ELR (cell line): ENCODE results near the gene NOL8.
A peak's percentile ranks its signal among the peaks of the same experiment; 100 is the strongest.

ENCODE experiments used
- DNase-seq: peaks from one replicate; pipeline ENCODE4 v3.0.0-alpha.2; 2015; ENCODE audit warnings: low read depth

The NOL8 gene

GRCh38 chr9:92325269-92325990, at the start of gene NOL8, which contains the start of gene CENPP:
Gene NOL8, minus strand, starts transcription at chr9:92325350. Its CDS starts 1,189 bp downstream, at chr9:92324161.
Gene CENPP, plus strand, starts transcription at chr9:92325953.
- DNase-seq, result peak; percentile 92

- DNase-seq, result no peak
Measured at GRCh38 chr9:92373167-92373566, 48.0 kb upstream of the NOL8 start.

- DNase-seq, result no peak
Measured at GRCh38 chr9:92369075-92369474, 43.9 kb upstream of the NOL8 start.

GRCh38 chr9:92360083-92360482, 34.9 kb upstream of the NOL8 start:
- DNase-seq, result no peak

- DNase-seq, result no peak
Measured at GRCh38 chr9:92359394-92359995, 34.3 kb upstream of the NOL8 start.

GRCh38 chr9:92353051-92353450, 27.9 kb upstream of the NOL8 start:
- DNase-seq, result no peak

- no peak for DNase-seq
Measured at GRCh38 chr9:92350740-92351133, 25.6 kb upstream of the NOL8 start.

- no peak for DNase-seq
Measured at GRCh38 chr9:92349771-92350739, 24.9 kb upstream of the NOL8 start.

GRCh38 chr9:92345582-92345981, 20.4 kb upstream of the NOL8 start:
- DNase-seq, result no peak

GRCh38 chr9:92342825-92343488, 17.8 kb upstream of the NOL8 start:
- peak; percentile 19 for DNase-seq

- no peak for DNase-seq
Measured at GRCh38 chr9:92341578-92341977, 16.4 kb upstream of the NOL8 start.

GRCh38 chr9:92333282-92333634, 8.1 kb upstream of the NOL8 start:
- no peak for DNase-seq

GRCh38 chr9:92332577-92333281, 7.6 kb upstream of the NOL8 start:
- DNase-seq, result no peak

- DNase-seq, result peak; percentile 70
Measured at GRCh38 chr9:92328225-92328624, 3.1 kb upstream of the NOL8 start.

GRCh38 chr9:92327283-92327850, 2.2 kb upstream of the NOL8 start:
- no peak for DNase-seq

- DNase-seq, result no peak
Measured at GRCh38 chr9:92325991-92326500, 896 bp upstream of the NOL8 start.

GRCh38 chr9:92324889-92325268, 271 bp downstream of the NOL8 start:
- DNase-seq, result no peak

- DNase-seq, result peak; percentile 10
Measured at GRCh38 chr9:92324431-92324830, 719 bp downstream of the NOL8 start.

- DNase-seq, result no peak
Measured at GRCh38 chr9:92315456-92315855, 9.7 kb downstream of the NOL8 start.

GRCh38 chr9:92313624-92314012, 11.5 kb downstream of the NOL8 start:
- no peak for DNase-seq
